Fibroblast of peridontal ligament (primary cell): ENCODE measurements around the gene KRTAP19-8.

Experiments
- DNase-seq: peaks from one replicate; pipeline ENCODE4 v3.0.0-alpha.2; 2010; ENCODE audit errors: extremely low read depth

The KRTAP19-8 gene

GRCh38 chr21:31038376-31038775, at the start of gene KRTAP19-8:
KRTAP19-8 (minus strand) TSS chr21:31038476; CDS start chr21:31038443, 33 bp downstream.
- DNase-seq: no peak

- no peak for DNase-seq
Measured at GRCh38 chr21:31087639-31088473, 49.6 kb upstream of the KRTAP19-8 start.

GRCh38 chr21:31084689-31085088, 46.4 kb upstream of the KRTAP19-8 start:
- DNase-seq: no peak

GRCh38 chr21:31078796-31079195, 40.5 kb upstream of the KRTAP19-8 start:
- DNase-seq: no peak

- DNase-seq: no peak
Measured at GRCh38 chr21:31078216-31078615, 39.9 kb upstream of the KRTAP19-8 start.

- no peak for DNase-seq
Measured at GRCh38 chr21:31075848-31076247, 37.6 kb upstream of the KRTAP19-8 start.

- DNase-seq: no peak
Measured at GRCh38 chr21:31072533-31072932, 34.3 kb upstream of the KRTAP19-8 start.

GRCh38 chr21:31064803-31065202, 26.5 kb upstream of the KRTAP19-8 start:
- DNase-seq: no peak

GRCh38 chr21:31052489-31053142, 14.3 kb upstream of the KRTAP19-8 start:
- DNase-seq: no peak

- DNase-seq: no peak
Measured at GRCh38 chr21:31050577-31051157, 12.4 kb upstream of the KRTAP19-8 start.

GRCh38 chr21:31045841-31046240, 7.6 kb upstream of the KRTAP19-8 start:
- no peak for DNase-seq

- DNase-seq: no peak
Measured at GRCh38 chr21:31043471-31043870, 5.2 kb upstream of the KRTAP19-8 start.

GRCh38 chr21:31042080-31042464, 3.8 kb upstream of the KRTAP19-8 start:
- no peak for DNase-seq

- DNase-seq: no peak
Measured at GRCh38 chr21:31041295-31042079, 3.2 kb upstream of the KRTAP19-8 start.

- DNase-seq: no peak
Measured at GRCh38 chr21:31034378-31034777, 3.9 kb downstream of the KRTAP19-8 start.

GRCh38 chr21:31030367-31031106, 7.7 kb downstream of the KRTAP19-8 start:
- DNase-seq: no peak

- no peak for DNase-seq
Measured at GRCh38 chr21:31023680-31024079, 14.6 kb downstream of the KRTAP19-8 start.

GRCh38 chr21:31022306-31022705, 16.0 kb downstream of the KRTAP19-8 start:
- DNase-seq: no peak

GRCh38 chr21:31018232-31018631, 20.0 kb downstream of the KRTAP19-8 start:
- DNase-seq: no peak

- DNase-seq: no peak
Measured at GRCh38 chr21:31014891-31015290, 23.4 kb downstream of the KRTAP19-8 start.
